Endothelial cell (in vitro differentiated cells): ENCODE measurements around the gene RNF144A. TPM values are rescaled to one million over a fixed set of nuclear protein-coding genes. Genes with fewer than 3 reads are reported as not detected.

Source experiments
- DNase-seq: peaks from one replicate; pipeline ENCODE4 v3.0.0; 2021; ENCODE audit warnings: low spot score
- H3K27ac Mint-ChIP-seq: one replicate; pipeline ENCODE4 v1.8.0; 2021; ENCODE audit warnings: mixed read lengths, inconsistent platforms; ENCODE audit not compliant: unreplicated experiment
- H3K27me3 Mint-ChIP-seq: one replicate; pipeline ENCODE4 v1.8.0; 2021; ENCODE audit warnings: mild to moderate bottlenecking, moderate library complexity, mixed read lengths, inconsistent platforms; ENCODE audit not compliant: unreplicated experiment
- H3K36me3 Mint-ChIP-seq: one replicate; pipeline ENCODE4 v1.8.0; 2021; ENCODE audit warnings: mild to moderate bottlenecking, low read depth, mixed read lengths, inconsistent platforms; ENCODE audit not compliant: unreplicated experiment
- H3K4me1 Mint-ChIP-seq: one replicate; pipeline ENCODE4 v1.8.0; 2021; ENCODE audit warnings: mild to moderate bottlenecking, mixed read lengths, inconsistent platforms; ENCODE audit not compliant: unreplicated experiment
- H3K4me3 Mint-ChIP-seq: one replicate; pipeline ENCODE4 v1.8.0; 2021; ENCODE audit warnings: mild to moderate bottlenecking, mixed read lengths, inconsistent platforms; ENCODE audit not compliant: unreplicated experiment
- H3K9me3 Mint-ChIP-seq: one replicate; pipeline ENCODE4 v1.8.0; 2021; ENCODE audit warnings: mixed read lengths, inconsistent platforms; ENCODE audit not compliant: unreplicated experiment
- total RNA-seq: library from RNA; stranded (reverse); fragmentation: NEBNext Ultra II Directional; extraction: Animal tissue kit (Norgen Biotek cat#: 25700); gene quantifications from one replicate; pipeline ENCODE4 v1.2.1, GENCODE V29; 2021; ENCODE audit not compliant: unreplicated experiment
- TF ChIP-seq, protein P1 (sequence below): fragments of 200-600 bp; sonication (generic); IDR thresholded peaks from one replicate; pipeline ENCODE4 v1.5.0; 2021; ENCODE audit warnings: antibody characterized with exemption; ENCODE audit not compliant: unreplicated experiment

Gene RNF144A
- total RNA-seq, 1 donor from 2014 or later: 81.3 TPM

DNA sequence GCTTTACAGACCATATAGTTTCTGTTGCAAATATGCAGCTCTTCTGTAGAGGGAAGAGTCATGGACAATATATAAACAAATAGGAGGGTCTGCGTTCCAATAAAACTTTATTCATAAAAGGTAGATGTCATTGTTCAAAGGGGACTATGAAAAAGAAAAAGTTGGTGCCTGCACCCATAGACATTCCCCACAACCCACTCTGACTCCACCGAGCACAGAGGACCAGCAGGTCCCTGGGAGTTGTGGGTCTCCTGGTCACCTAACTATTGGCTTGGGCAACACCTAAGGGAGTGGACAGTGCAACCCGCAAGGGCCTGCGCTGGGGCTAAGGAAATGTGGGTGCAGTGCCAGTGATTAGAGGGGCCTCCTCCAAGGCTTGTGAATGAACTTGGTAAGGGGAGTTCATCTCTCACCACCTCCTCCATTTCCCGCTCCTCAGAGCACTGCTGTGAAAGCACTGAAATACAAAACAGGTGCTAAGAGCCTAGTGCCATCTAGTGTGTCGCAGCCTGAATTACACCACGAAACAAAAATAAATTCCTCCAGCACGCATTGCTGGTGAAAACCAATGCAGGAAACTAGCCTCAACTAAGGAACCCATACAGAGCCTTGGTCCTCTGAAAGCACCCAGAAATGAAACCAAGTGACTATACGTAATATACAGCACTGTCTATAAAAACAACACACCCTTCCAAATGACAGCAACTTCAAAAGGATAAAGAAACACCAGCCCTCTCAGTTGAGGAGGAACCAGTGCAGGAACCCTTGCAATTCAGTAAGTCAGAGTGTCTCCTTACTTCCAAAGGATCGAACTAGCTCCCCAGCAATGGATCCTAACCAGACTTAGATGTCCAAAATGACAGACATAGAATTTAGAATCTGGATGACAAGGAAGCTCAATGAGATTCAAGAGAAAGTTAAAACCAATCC, 166.6 kb downstream of the RNF144A start:
- no peak overlapping the region for H3K4me3 Mint-ChIP-seq

DNA sequence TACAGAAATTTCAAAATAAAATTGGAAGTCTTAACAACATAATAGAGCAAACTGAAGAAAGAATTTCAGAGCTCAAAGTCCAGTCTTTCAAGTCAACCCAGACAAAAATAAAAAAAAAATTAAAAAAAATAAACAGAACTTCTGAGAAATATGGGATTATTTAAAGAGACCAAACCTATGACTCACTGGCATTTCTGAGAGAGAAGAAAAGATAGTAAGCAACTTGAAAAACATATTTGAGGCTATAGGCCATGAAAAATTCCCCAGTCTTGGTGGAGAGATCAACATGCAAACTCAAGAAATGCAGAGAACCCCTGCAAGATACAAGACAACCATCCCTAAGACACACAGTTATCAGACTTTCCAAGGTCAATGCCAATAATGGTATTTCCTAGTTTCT, 167.4 kb downstream of the RNF144A start:
- Mint-ChIP-seq H3K27me3 (no peaks in the 10 kb centered on the region), H3K27ac (no peak overlapping the region), H3K9me3 (no peaks in the 10 kb centered on the region), H3K36me3 (no peaks in the 10 kb centered on the region), H3K4me3 (no peak overlapping the region), H3K4me1 (no peaks in the 10 kb centered on the region)
- TF ChIP-seq, protein P1, sequence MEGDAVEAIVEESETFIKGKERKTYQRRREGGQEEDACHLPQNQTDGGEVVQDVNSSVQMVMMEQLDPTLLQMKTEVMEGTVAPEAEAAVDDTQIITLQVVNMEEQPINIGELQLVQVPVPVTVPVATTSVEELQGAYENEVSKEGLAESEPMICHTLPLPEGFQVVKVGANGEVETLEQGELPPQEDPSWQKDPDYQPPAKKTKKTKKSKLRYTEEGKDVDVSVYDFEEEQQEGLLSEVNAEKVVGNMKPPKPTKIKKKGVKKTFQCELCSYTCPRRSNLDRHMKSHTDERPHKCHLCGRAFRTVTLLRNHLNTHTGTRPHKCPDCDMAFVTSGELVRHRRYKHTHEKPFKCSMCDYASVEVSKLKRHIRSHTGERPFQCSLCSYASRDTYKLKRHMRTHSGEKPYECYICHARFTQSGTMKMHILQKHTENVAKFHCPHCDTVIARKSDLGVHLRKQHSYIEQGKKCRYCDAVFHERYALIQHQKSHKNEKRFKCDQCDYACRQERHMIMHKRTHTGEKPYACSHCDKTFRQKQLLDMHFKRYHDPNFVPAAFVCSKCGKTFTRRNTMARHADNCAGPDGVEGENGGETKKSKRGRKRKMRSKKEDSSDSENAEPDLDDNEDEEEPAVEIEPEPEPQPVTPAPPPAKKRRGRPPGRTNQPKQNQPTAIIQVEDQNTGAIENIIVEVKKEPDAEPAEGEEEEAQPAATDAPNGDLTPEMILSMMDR: no peak
- no peak for DNase-seq

More for the DNA sequence above, 166.6 kb downstream of the RNF144A start:
- Mint-ChIP-seq H3K27ac (no peak overlapping the region), H3K4me1 (no peaks in the 10 kb centered on the region), H3K9me3 (no peaks in the 10 kb centered on the region), H3K27me3 (no peaks in the 10 kb centered on the region), H3K36me3 (no peaks in the 10 kb centered on the region)
- DNase-seq: peak; percentile 49
- TF ChIP-seq, protein P1: peak; percentile 80

DNA sequence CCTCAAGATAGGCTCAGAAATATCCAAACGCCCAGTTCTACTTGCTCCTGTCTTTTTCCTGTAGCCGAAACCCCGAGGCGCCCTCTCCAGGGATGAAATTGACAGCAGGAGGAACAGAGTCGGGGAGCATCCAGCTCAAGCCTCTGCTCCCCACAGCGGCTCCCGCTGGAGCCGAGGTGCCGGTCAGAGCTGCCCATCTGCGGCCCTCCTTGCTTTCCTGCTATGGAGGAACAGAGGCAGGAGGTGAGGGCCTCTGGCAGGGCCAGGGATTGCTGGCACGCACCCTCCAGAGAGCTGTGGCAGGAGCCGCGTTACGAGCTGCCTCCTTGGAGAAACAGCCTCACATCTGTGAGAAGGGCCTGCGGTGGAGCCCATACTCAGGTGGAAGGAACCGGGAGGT, 172.1 kb downstream of the RNF144A start:
- Mint-ChIP-seq H3K9me3 (no peaks in the 10 kb centered on the region), H3K27me3 (peaks cover 2% of the 10 kb centered on the region), H3K4me3 (no peak overlapping the region), H3K27ac (no peak overlapping the region), H3K4me1 (peaks cover 4% of the 10 kb centered on the region), H3K36me3 (no peaks in the 10 kb centered on the region)
- TF ChIP-seq, protein P1: no peak
- no peak for DNase-seq

DNA sequence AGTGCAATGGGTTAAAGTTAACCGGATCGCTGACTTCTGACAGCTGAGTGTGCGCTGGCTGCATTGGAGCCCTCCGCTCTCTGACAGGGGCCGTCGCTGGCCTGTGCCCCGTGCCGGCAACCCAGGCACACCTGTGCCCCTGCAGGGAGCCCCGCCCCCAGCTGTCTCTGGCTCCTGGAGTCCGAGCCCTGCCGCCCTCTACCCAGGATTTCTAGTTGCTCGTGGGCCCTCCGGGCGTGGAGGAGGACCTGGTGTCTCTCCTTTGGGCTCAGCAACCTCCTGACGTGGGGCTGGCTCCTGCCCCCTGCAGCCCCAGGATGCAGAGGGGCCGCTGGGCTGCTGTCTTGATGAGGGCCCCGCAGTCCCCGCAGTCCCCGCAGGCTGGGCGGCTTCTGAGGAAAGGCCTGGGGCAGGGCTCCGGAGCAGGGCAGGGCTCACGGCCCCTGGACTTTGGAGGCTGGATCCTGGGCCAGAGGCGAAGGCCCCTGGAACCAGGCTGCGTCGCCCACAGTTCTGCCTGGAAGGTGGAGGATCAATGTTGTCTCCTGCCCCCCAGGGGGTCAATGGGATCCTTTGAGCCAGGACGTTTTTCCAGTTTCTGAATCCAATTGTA, 172.8 kb downstream of the RNF144A start:
- DNase-seq: no peak
- Mint-ChIP-seq H3K36me3 (no peaks in the 10 kb centered on the region), H3K27ac (no peak overlapping the region), H3K9me3 (no peaks in the 10 kb centered on the region), H3K4me3 (no peak overlapping the region), H3K27me3 (peaks cover 2% of the 10 kb centered on the region), H3K4me1 (peaks cover 4% of the 10 kb centered on the region)
- TF ChIP-seq, protein P1: no peak

DNA sequence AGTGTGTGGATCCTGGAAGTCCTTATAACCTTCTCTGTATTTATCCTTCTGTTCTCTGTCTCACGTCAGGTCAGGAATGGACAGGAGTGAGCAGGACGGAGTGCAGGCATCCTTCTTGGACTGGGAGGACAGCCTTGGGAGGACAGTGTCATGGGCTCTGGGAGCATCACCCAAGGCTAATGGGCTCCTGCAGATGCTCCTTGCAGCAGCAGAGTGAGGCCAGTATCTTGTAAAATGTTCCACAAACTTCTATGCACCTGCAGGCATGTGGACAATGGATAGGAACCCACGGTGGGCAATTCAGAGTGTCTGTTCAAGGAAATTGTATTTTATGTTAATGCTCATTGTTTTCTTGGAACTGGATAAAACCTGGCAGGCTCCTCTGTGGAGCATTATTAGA, 176.2 kb downstream of the RNF144A start:
- DNase-seq: no peak
- H3K4me1 Mint-ChIP-seq: peaks cover 9% of the 10 kb centered on the region
- TF ChIP-seq, protein P1: no peak
- no peak overlapping the region for H3K4me3 Mint-ChIP-seq
- H3K27ac Mint-ChIP-seq: no peak overlapping the region
- H3K27me3 Mint-ChIP-seq: peaks cover 7% of the 10 kb centered on the region
- no peaks in the 10 kb centered on the region for H3K36me3 Mint-ChIP-seq
- H3K9me3 Mint-ChIP-seq: no peaks in the 10 kb centered on the region
